ENCODE measurements around the gene KRT2. TPM values are rescaled to one million over a fixed set of nuclear protein-coding genes. Genes with fewer than 3 reads are reported as not detected.

The KRT2 gene
- total and polyA plus RNA-seq, 2 donors (not counting 3 experiments of a cell fraction or from before 2014, with no cell fraction given): not detected

DNA sequence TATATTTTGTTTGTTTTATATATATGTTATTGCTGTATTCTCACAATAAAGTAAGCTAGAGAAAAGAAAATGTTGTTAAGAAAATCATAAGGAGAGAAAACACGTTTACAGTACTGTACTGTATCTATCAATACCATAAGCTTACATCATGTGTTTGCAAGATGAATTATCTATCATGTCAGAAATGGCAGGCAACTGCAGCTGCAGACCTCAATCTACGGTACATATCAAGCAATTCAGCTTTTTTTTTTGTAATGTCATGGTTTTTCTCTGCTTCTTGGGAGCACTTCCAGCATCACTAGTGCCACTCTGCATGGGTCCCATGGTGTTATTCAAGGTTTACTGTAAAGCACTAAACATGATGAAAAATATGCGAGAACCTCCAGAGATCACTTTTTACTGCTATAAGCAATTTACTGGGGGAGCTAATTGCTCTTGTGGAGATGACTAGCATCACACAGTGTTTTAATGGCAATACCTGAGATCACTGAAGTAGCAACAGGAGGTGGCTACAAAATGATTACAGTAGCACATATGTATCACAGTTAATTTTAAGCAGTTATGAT lies 9.0 kb upstream of the KRT2 start:
- Histone ChIP-seq H3K36me3 (ENCODE audit: control insufficient read depth in 2 of 2, extremely low read depth in 1 of 2, insufficient read depth in 2 of 2, low read length in 2 of 2) (no peaks in the 10 kb centered on the region), H3K4me1 (ENCODE audit: control insufficient read depth, extremely low read depth, insufficient read depth, low read length) (no peaks in the 10 kb centered on the region), H3K4me3 (replicated peaks in 1 of 3; ENCODE audit: insufficient read depth in 1 of 3, low read depth in 1 of 3, low read length in 3 of 3) (no peak overlapping the region), H2AFZ (ENCODE audit: low read depth, low read length) (no peak overlapping the region), H3K79me2 (ENCODE audit: control insufficient read depth, insufficient read depth, low read length) (no peaks in the 10 kb centered on the region), H3K27me3 (ENCODE audit: control insufficient read depth in 2 of 2, insufficient read depth in 2 of 2, low read length in 2 of 2) (no peaks in the 10 kb centered on the region), H3K4me2 (ENCODE audit: insufficient read depth, low read length) (no peak overlapping the region), H3K9ac (replicated peaks; ENCODE audit: extremely low read depth, insufficient read depth, low read length) (no peak overlapping the region), H3K9me3 (replicated peaks; ENCODE audit: control insufficient read depth, insufficient read depth, low read length) (no peaks in the 10 kb centered on the region), H4K20me1 (replicated peaks; ENCODE audit: control insufficient read depth, extremely low read depth, insufficient read depth, low read length) (no peaks in the 10 kb centered on the region), H3K9me1 (replicated peaks; ENCODE audit: control insufficient read depth, extremely low read depth, insufficient read depth, low read length) (no peaks in the 10 kb centered on the region), H3K27ac (ENCODE audit: insufficient read depth, low read depth, low read length) (no peak overlapping the region)
- intact Hi-C loops (cut with micrococcal nuclease): no loop called here
- BruUV-seq (replicated peaks): no TSS peak
- FAIRE-seq (no peak), DNase-seq (ENCODE audit: low read depth, low spot score) (no peak)
- dilution Hi-C loops (cut with MboI; ENCODE audit: extremely low pct_ligation_motif_present, low sequenced_read_pairs): no loop called here
- ChIA-PET CTCF (no interaction called here), POLR2A (no interaction called here)
- no peak for TF ChIP-seq FOS (IDR thresholded peaks at IDR 0.05; ENCODE audit: borderline replicate concordance, insufficient read depth, low read length)
- no peak for TF ChIP-seq MYC (IDR thresholded peaks at IDR 0.05; ENCODE audit: low read depth, low read length)
- no peak for TF ChIP-seq GATA2 (IDR thresholded peaks at IDR 0.05; ENCODE audit: insufficient read depth, insufficient read length, low read depth, low read length)
- no peak for TF ChIP-seq POLR2A (IDR thresholded peaks at IDR 0.05; ENCODE audit: low read depth, low read length)
- TF ChIP-seq CTCF (IDR thresholded peaks at IDR 0.05; ENCODE audit: extremely low read depth in 1 of 2, insufficient read depth in 1 of 2, low read depth in 1 of 2, low read length in 2 of 2): no peak
- no peak for TF ChIP-seq EZH2 (IDR thresholded peaks at IDR 0.05; ENCODE audit: borderline replicate concordance, low read depth, low read length, severe bottlenecking)
- TF ChIP-seq, protein P1, sequence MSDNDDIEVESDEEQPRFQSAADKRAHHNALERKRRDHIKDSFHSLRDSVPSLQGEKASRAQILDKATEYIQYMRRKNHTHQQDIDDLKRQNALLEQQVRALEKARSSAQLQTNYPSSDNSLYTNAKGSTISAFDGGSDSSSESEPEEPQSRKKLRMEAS (IDR thresholded peaks at IDR 0.05; ENCODE audit: insufficient read depth, insufficient read length): no peak
- no peak for TF ChIP-seq POLR2AphosphoS5 (IDR thresholded peaks at IDR 0.05; ENCODE audit: insufficient read depth, low read depth, low read length)
- TF ChIP-seq JUN (IDR thresholded peaks at IDR 0.05; ENCODE audit: borderline replicate concordance, insufficient read depth, insufficient read length, low read depth): no peak

Data from endothelial cell of umbilical vein (primary cell).